Measurements from ENCODE around the gene CACNA1G. TPM values are rescaled to one million over a fixed set of nuclear protein-coding genes. Genes with fewer than 3 reads are reported as not detected.

Gene CACNA1G
- total and polyA plus RNA-seq, 10 donors: 0.02 to 1.3 (median 0.09) TPM; not detected in 1

- TF ChIP-seq CTCF (IDR thresholded peaks at IDR 0.05 in 8 of 11, conservative IDR thresholded peaks at IDR 0.05 in 3 of 11) (no peak), POLR2AphosphoS5 (IDR thresholded peaks at IDR 0.05) (no peak), POLR2A (IDR thresholded peaks at IDR 0.05) (no peak)
- intact Hi-C loops (cut with DNase I; ENCODE audit: low total_unique reads): no loop called here
- Histone ChIP-seq H3K9me3 (no peaks in the 10 kb centered on the region), H3K4me1 (peaks cover 0 to 9% (median under 1%) of the 10 kb centered on the region in 6 donors), H3K27ac (no peak overlapping the region), H3K36me3 (no peaks in the 10 kb centered on the region), H3K4me3 (no peak overlapping the region), H3K27me3 (replicated peaks in 1 of 7) (peaks cover 0 to 47% (median 10%) of the 10 kb centered on the region in 7 donors)
- no peak for DNase-seq
- WGBS, 5 donors: 85 to 93% (median 92%) methylated on average over 8 of the region's 8 CpGs
Measured at GRCh38 chr17:50570032-50570431, 9.5 kb downstream of the CACNA1G start.

- H3K27me3 ChIP-seq (replicated peaks in 1 of 7): peaks cover 0 to 42% (median 5%) of the 10 kb centered on the region in 7 donors
- DNase-seq: no peak
- WGBS, 5 donors: 82 to 88% (median 82%) methylated on average over 7 of the region's 7 CpGs
- no peak overlapping the region for H3K27ac ChIP-seq
- H3K4me1 ChIP-seq: peaks cover 0 to 4% (median 0%) of the 10 kb centered on the region in 6 donors
- H3K9me3 ChIP-seq: no peaks in the 10 kb centered on the region
- H3K36me3 ChIP-seq: no peaks in the 10 kb centered on the region
- TF ChIP-seq POLR2AphosphoS5 (IDR thresholded peaks at IDR 0.05): no peak
- no peak for TF ChIP-seq POLR2A (IDR thresholded peaks at IDR 0.05)
- TF ChIP-seq CTCF (IDR thresholded peaks at IDR 0.05 in 8 of 11, conservative IDR thresholded peaks at IDR 0.05 in 3 of 11): no peak
- no peak overlapping the region for H3K4me3 ChIP-seq
- intact Hi-C loops (cut with DNase I; ENCODE audit: low total_unique reads): no loop called here
Measured at GRCh38 chr17:50570528-50570927, 10.0 kb downstream of the CACNA1G start.

- no peaks in the 10 kb centered on the region for H3K9me3 ChIP-seq
- WGBS, 5 donors: 79 to 91% (median 87%) methylated on average over 9 to 19 of the region's 19 CpGs
- no peak for TF ChIP-seq POLR2A (IDR thresholded peaks at IDR 0.05)
- no peak for TF ChIP-seq CTCF (IDR thresholded peaks at IDR 0.05 in 8 of 11, conservative IDR thresholded peaks at IDR 0.05 in 3 of 11)
- TF ChIP-seq POLR2AphosphoS5 (IDR thresholded peaks at IDR 0.05): no peak
- intact Hi-C loops (cut with DNase I; ENCODE audit: low total_unique reads): no loop called here
- no peaks in the 10 kb centered on the region for H3K36me3 ChIP-seq
- no peak overlapping the region for H3K4me3 ChIP-seq
- DNase-seq: no peak
- H3K4me1 ChIP-seq: no peaks in the 10 kb centered on the region
- H3K27ac ChIP-seq: no peak overlapping the region
- H3K27me3 ChIP-seq (replicated peaks in 1 of 7): peaks cover 0 to 35% (median 0%) of the 10 kb centered on the region in 7 donors
Measured at GRCh38 chr17:50571681-50572080, 11.2 kb downstream of the CACNA1G start.

GRCh38 chr17:50572541-50572940 lies 12.0 kb downstream of the CACNA1G start:
- no peaks in the 10 kb centered on the region for H3K9me3 ChIP-seq
- intact Hi-C loops (cut with DNase I; ENCODE audit: low total_unique reads): no loop called here
- TF ChIP-seq CTCF (IDR thresholded peaks at IDR 0.05 in 8 of 11, conservative IDR thresholded peaks at IDR 0.05 in 3 of 11) (no peak), POLR2A (IDR thresholded peaks at IDR 0.05) (no peak), POLR2AphosphoS5 (IDR thresholded peaks at IDR 0.05) (no peak)
- DNase-seq: no peak
- H3K36me3 ChIP-seq: no peaks in the 10 kb centered on the region
- no peaks in the 10 kb centered on the region for H3K4me1 ChIP-seq
- 93 to 95% (median 95%) methylated on average over 16 to 20 of the region's 20 CpGs for WGBS, 5 donors
- no peak overlapping the region for H3K27ac ChIP-seq
- no peak overlapping the region for H3K4me3 ChIP-seq
- H3K27me3 ChIP-seq (replicated peaks in 1 of 7): peaks cover 0 to 26% (median 0%) of the 10 kb centered on the region in 7 donors

Data from spleen (tissue), 11 donors.